Activated CD8-positive, alpha-beta memory T cell treated with anti-CD3 and anti-CD28 coated beads for 1 hour (primary cell): ENCODE measurements around the gene AREG.

Experiments used
- DNase-seq, 2 donors: peaks; one replicate each; pipeline ENCODE4 v3.0.0-alpha.2; 2020; ENCODE audit warnings: low read depth in 1 of 2; ENCODE audit errors: extremely low read depth in 1 of 2

Gene AREG

GRCh38 chr4:74501579-74501978 is 56.6 kb downstream of the AREG start:
- DNase-seq: no peak

GRCh38 chr4:74503580-74503979 is 58.6 kb downstream of the AREG start:
- DNase-seq: no peak

GRCh38 chr4:74504212-74504611 is 59.3 kb downstream of the AREG start:
- DNase-seq: no peak
